ENCODE measurements around the gene NSMCE1. TPM values are rescaled to one million over a fixed set of nuclear protein-coding genes. Genes with fewer than 3 reads are reported as not detected.

NSMCE1 gene
- total RNA-seq, 2 experiments from 2014 or later, result 31.9 to 33.9 TPM

- Histone ChIP-seq H3K4me1 (ENCODE audit: insufficient read depth, low read length) (peaks cover 86% of the 10 kb centered on the region), H3K27me3 (ENCODE audit: control insufficient read depth in 1 of 2, insufficient read depth in 2 of 2, low read length in 2 of 2) (no peaks in the 10 kb centered on the region), H3K9me3 (ENCODE audit: control insufficient read depth in 1 of 2, insufficient read depth in 1 of 2, low read length in 2 of 2) (no peaks in the 10 kb centered on the region), H3K27ac (ENCODE audit: low read depth in 1 of 2, low read length in 2 of 2) (peak overlapping the region; percentile 28 to 94), H3K36me3 (ENCODE audit: insufficient read depth, low read length) (peaks cover 2% of the 10 kb centered on the region), H3K4me3 (ENCODE audit: low read length) (peak overlapping the region; percentile 91)
- DNase-seq (peak in 1 of 14 experiments; percentile 25), ATAC-seq (ENCODE audit: poor library complexity) (no peak)
- Mint-ChIP-seq H3K36me3 (ENCODE audit: low read depth) (peaks cover 50% of the 10 kb centered on the region), H3K4me1 (ENCODE audit: low read depth) (peaks cover 79% of the 10 kb centered on the region), H3K27me3 (no peaks in the 10 kb centered on the region), H3K9me3 (no peaks in the 10 kb centered on the region), H3K27ac (peak overlapping the region; percentile 89), H3K4me3 (peak overlapping the region; percentile 86)
- no peak for TF ChIP-seq CTCF (IDR thresholded peaks at IDR 0.05)
- intact Hi-C loops (cut with DNase I, micrococcal nuclease), result loop anchor here (5.0 kb wide), 4 partner anchors 45 to 140 kb away; no protein-coding TSS in a partner anchor
- CTCF ChIA-PET, result interaction anchor here (0.8 to 8.5 kb wide), 9 partner anchors 51 to 148 kb away, joined by 3 to 75 read pairs (median 7); no protein-coding TSS in a partner anchor
- POLR2A ChIA-PET, result interaction anchor here (0.7 to 5.0 kb wide), 13 partner anchors 32 to 117 kb away, joined by 3 to 68 read pairs (median 4); partner anchors contain the start of gene KDM8
Observed at GRCh38 chr16:27317320-27317719, 48.7 kb upstream of the NSMCE1 start.

- H3K36me3 ChIP-seq (ENCODE audit: insufficient read depth, low read length), result no peaks in the 10 kb centered on the region
- DNase-seq (peak in 1 of 14 experiments; percentile 24), ATAC-seq (ENCODE audit: poor library complexity) (no peak)
- H3K27ac ChIP-seq (ENCODE audit: low read depth in 1 of 2, low read length in 2 of 2), result peak overlapping the region; percentile 89 to 94
- no peak for TF ChIP-seq CTCF (IDR thresholded peaks at IDR 0.05)
- peaks cover 80% of the 10 kb centered on the region for H3K4me1 ChIP-seq (ENCODE audit: insufficient read depth, low read length)
- Mint-ChIP-seq H3K27ac (peak overlapping the region; percentile 89), H3K36me3 (ENCODE audit: low read depth) (peaks cover 39% of the 10 kb centered on the region), H3K4me3 (peak overlapping the region; percentile 86), H3K9me3 (no peaks in the 10 kb centered on the region), H3K27me3 (no peaks in the 10 kb centered on the region), H3K4me1 (ENCODE audit: low read depth) (peaks cover 67% of the 10 kb centered on the region)
- intact Hi-C loops (cut with DNase I, micrococcal nuclease), result loop anchor here (5.0 kb wide), 4 partner anchors 44 to 139 kb away; no protein-coding TSS in a partner anchor
- peak overlapping the region; percentile 91 for H3K4me3 ChIP-seq (ENCODE audit: low read length)
- POLR2A ChIA-PET, result interaction anchor here (0.7 to 5.0 kb wide), 10 partner anchors 42 to 131 kb away, joined by 3 to 68 read pairs (median 7); partner anchors contain the start of gene KDM8
- CTCF ChIA-PET, result interaction anchor here (1.2 to 8.5 kb wide), 5 partner anchors 52 to 136 kb away, joined by 3 to 75 read pairs (median 15); no protein-coding TSS in a partner anchor
- H3K27me3 ChIP-seq (ENCODE audit: control insufficient read depth in 1 of 2, insufficient read depth in 2 of 2, low read length in 2 of 2), result no peaks in the 10 kb centered on the region
- H3K9me3 ChIP-seq (ENCODE audit: control insufficient read depth in 1 of 2, insufficient read depth in 1 of 2, low read length in 2 of 2), result no peaks in the 10 kb centered on the region
Observed at GRCh38 chr16:27316038-27316680, 47.6 kb upstream of the NSMCE1 start.

- peaks cover 65% of the 10 kb centered on the region for H3K4me1 Mint-ChIP-seq (ENCODE audit: low read depth)
- ATAC-seq (ENCODE audit: poor library complexity), result peak; percentile 33
- intact Hi-C loops (cut with DNase I, micrococcal nuclease), result loop anchor here (2.0 to 5.0 kb wide), 6 partner anchors 43 to 138 kb away; no protein-coding TSS in a partner anchor
- ChIA-PET POLR2A (interaction anchor here (0.5 to 5.0 kb wide), 6 partner anchors 52 to 131 kb away, joined by 3 to 68 read pairs (median 6); no protein-coding TSS in a partner anchor), CTCF (interaction anchor here (1.2 to 8.5 kb wide), 4 partner anchors 53 to 136 kb away, joined by 3 to 75 read pairs (median 17); no protein-coding TSS in a partner anchor)
- Histone ChIP-seq H3K9me3 (ENCODE audit: control insufficient read depth in 1 of 2, insufficient read depth in 1 of 2, low read length in 2 of 2) (no peaks in the 10 kb centered on the region), H3K27ac (ENCODE audit: low read depth in 1 of 2, low read length in 2 of 2) (peak overlapping the region; percentile 89 to 94), H3K4me1 (ENCODE audit: insufficient read depth, low read length) (peaks cover 75% of the 10 kb centered on the region), H3K27me3 (ENCODE audit: control insufficient read depth in 1 of 2, insufficient read depth in 2 of 2, low read length in 2 of 2) (no peaks in the 10 kb centered on the region), H3K4me3 (ENCODE audit: low read length) (peak overlapping the region; percentile 91), H3K36me3 (ENCODE audit: insufficient read depth, low read length) (no peaks in the 10 kb centered on the region)
- peak overlapping the region; percentile 86 for H3K4me3 Mint-ChIP-seq
- H3K36me3 Mint-ChIP-seq (ENCODE audit: low read depth), result peaks cover 38% of the 10 kb centered on the region
- no peaks in the 10 kb centered on the region for H3K27me3 Mint-ChIP-seq
- no peaks in the 10 kb centered on the region for H3K9me3 Mint-ChIP-seq
- DNase-seq, result peak; percentile 28 to 76 (median 52)
- peak overlapping the region; percentile 89 for H3K27ac Mint-ChIP-seq
- no peak for TF ChIP-seq CTCF (IDR thresholded peaks at IDR 0.05)
Observed at GRCh38 chr16:27315333-27316037, 46.9 kb upstream of the NSMCE1 start.

Measured in CD4-positive, alpha-beta T cell (primary cell).